ENCODE data around the gene ARID3A.

ARID3A gene

DNA sequence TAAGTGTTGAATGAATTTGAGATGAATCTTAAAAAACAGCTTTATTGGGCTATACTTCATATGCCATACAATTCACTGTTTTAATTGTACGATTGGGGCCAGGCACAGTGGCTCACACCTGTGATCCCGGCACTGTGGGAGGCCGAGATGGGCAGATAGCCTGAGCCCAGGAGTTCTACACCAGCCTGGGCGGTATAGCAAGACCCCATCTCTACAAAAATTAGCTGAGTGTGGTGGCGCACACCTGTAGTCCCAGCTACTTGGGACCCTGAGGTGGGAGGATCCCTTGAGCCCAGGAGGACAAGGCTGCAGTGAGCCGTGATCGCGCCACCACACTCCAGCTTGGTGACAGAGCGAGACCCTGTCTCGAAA lies 10.3 kb downstream of the ARID3A start:
- Histone ChIP-seq H3K36me3 (peaks cover 67% of the 10 kb centered on the region), H3K9me3 (no peaks in the 10 kb centered on the region), H3K27me3 (no peaks in the 10 kb centered on the region), H3K27ac (no peak overlapping the region), H3K4me1 (ENCODE audit: control insufficient read depth in 1 of 2, insufficient read depth in 1 of 2, low read depth in 1 of 2, low read length in 1 of 2) (peaks cover 57 to 78% of the 10 kb centered on the region in 2 experiments), H3K4me3 (ENCODE audit: low read depth in 1 of 2, low read length in 1 of 2) (no peak overlapping the region)
- TF ChIP-seq, protein P1, sequence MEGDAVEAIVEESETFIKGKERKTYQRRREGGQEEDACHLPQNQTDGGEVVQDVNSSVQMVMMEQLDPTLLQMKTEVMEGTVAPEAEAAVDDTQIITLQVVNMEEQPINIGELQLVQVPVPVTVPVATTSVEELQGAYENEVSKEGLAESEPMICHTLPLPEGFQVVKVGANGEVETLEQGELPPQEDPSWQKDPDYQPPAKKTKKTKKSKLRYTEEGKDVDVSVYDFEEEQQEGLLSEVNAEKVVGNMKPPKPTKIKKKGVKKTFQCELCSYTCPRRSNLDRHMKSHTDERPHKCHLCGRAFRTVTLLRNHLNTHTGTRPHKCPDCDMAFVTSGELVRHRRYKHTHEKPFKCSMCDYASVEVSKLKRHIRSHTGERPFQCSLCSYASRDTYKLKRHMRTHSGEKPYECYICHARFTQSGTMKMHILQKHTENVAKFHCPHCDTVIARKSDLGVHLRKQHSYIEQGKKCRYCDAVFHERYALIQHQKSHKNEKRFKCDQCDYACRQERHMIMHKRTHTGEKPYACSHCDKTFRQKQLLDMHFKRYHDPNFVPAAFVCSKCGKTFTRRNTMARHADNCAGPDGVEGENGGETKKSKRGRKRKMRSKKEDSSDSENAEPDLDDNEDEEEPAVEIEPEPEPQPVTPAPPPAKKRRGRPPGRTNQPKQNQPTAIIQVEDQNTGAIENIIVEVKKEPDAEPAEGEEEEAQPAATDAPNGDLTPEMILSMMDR (IDR thresholded peaks at IDR 0.05), result no peak

- Histone ChIP-seq H3K4me3 (ENCODE audit: low read depth in 1 of 2, low read length in 1 of 2) (no peak overlapping the region), H3K27ac (peak overlapping the region; percentile 29), H3K27me3 (no peaks in the 10 kb centered on the region), H3K9me3 (no peaks in the 10 kb centered on the region), H3K36me3 (peaks cover 63% of the 10 kb centered on the region), H3K4me1 (ENCODE audit: control insufficient read depth in 1 of 2, insufficient read depth in 1 of 2, low read depth in 1 of 2, low read length in 1 of 2) (peaks cover 52 to 83% of the 10 kb centered on the region in 2 experiments)
- TF ChIP-seq, protein P1 (IDR thresholded peaks at IDR 0.05), result no peak
Measured at GRCh38 chr19:937259-937694, 11.4 kb downstream of the ARID3A start.

- Histone ChIP-seq H3K4me1 (ENCODE audit: control insufficient read depth in 1 of 2, insufficient read depth in 1 of 2, low read depth in 1 of 2, low read length in 1 of 2) (peaks cover 41 to 72% of the 10 kb centered on the region in 2 experiments), H3K36me3 (peaks cover 62% of the 10 kb centered on the region), H3K4me3 (ENCODE audit: low read depth in 1 of 2, low read length in 1 of 2) (no peak overlapping the region), H3K9me3 (no peaks in the 10 kb centered on the region), H3K27ac (peak overlapping the region; percentile 35), H3K27me3 (no peaks in the 10 kb centered on the region)
- TF ChIP-seq, protein P1 (IDR thresholded peaks at IDR 0.05), result no peak
Measured at GRCh38 chr19:938233-938923, 12.5 kb downstream of the ARID3A start.

GRCh38 chr19:939439-939838 lies 13.6 kb downstream of the ARID3A start:
- Histone ChIP-seq H3K27ac (no peak overlapping the region), H3K36me3 (peaks cover 60% of the 10 kb centered on the region), H3K4me1 (ENCODE audit: control insufficient read depth in 1 of 2, insufficient read depth in 1 of 2, low read depth in 1 of 2, low read length in 1 of 2) (peaks cover 30 to 61% of the 10 kb centered on the region in 2 experiments)

GRCh38 chr19:939922-940321 lies 14.1 kb downstream of the ARID3A start:
- Histone ChIP-seq H3K9me3 (no peaks in the 10 kb centered on the region), H3K36me3 (peaks cover 59% of the 10 kb centered on the region), H3K4me3 (ENCODE audit: low read depth in 1 of 2, low read length in 1 of 2) (peak overlapping the region in 1 of 2 experiments; percentile 65), H3K27ac (peak overlapping the region; percentile 65), H3K27me3 (no peaks in the 10 kb centered on the region), H3K4me1 (ENCODE audit: control insufficient read depth in 1 of 2, insufficient read depth in 1 of 2, low read depth in 1 of 2, low read length in 1 of 2) (peaks cover 26 to 59% of the 10 kb centered on the region in 2 experiments)
- TF ChIP-seq, protein P1 (IDR thresholded peaks at IDR 0.05), result no peak

More at GRCh38 chr19:939439-939838, 13.6 kb downstream of the ARID3A start:
- H3K9me3 ChIP-seq, result no peaks in the 10 kb centered on the region
- no peak overlapping the region for H3K4me3 ChIP-seq (ENCODE audit: low read depth in 1 of 2, low read length in 1 of 2)
- no peaks in the 10 kb centered on the region for H3K27me3 ChIP-seq
- TF ChIP-seq, protein P1 (IDR thresholded peaks at IDR 0.05), result no peak
